ENCODE measurements around the gene SREBF1. TPM values are rescaled to one million over a fixed set of nuclear protein-coding genes. Genes with fewer than 3 reads are reported as not detected.

Gene SREBF1
- polyA plus RNA-seq, 1 of the 3 experiments (the other 2 are of a cell fraction): 20.4 TPM

DNA sequence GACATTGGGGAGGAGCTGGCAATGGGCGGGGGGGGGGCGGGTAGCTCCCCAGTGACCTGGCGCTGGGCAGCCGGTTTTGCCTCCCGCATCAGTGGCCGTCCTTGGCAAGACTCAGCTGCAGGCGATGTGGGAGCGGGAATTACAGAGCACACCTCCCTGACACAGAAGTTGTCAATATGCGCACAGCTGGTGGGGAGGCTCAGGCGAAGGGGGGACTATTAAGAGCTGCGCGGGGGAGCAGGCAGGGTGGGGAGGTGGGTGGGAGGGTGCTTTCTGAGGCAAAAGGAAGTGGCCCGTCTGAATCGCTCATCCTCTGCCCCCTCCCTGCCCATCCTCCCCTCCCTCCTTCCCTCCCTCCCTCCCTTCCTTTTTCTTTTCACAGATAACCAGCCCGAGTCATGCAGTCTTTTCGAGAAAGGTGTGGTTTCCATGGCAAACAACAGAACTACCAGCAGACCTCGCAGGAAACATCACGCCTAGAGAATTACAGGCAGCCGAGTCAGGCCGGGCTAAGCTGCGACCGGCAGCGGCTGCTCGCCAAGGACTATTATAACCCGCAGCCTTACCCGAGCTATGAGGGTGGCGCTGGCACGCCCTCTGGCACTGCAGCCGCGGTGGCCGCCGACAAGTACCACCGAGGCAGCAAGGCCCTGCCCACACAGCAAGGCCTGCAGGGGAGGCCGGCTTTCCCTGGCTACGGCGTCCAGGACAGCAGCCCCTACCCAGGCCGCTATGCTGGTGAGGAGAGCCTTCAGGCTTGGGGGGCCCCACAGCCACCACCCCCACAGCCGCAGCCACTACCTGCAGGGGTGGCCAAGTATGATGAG lies 44.0 kb downstream of the SREBF1 start:
- no peak overlapping the region for H2AFZ ChIP-seq (ENCODE audit: low read depth)
- H3K4me3 ChIP-seq (ENCODE audit: low read depth in 2 of 2, low read length in 1 of 2): no peak overlapping the region
- WGBS (ENCODE audit: low lambda C conversion rate): 60% methylated on average over 28 of the region's 38 CpGs
- peaks cover 9% of the 10 kb centered on the region for H3K79me2 ChIP-seq (ENCODE audit: insufficient read depth)
- no peaks in the 10 kb centered on the region for H3K27me3 ChIP-seq (ENCODE audit: insufficient read depth)
- TF ChIP-seq, protein P1, sequence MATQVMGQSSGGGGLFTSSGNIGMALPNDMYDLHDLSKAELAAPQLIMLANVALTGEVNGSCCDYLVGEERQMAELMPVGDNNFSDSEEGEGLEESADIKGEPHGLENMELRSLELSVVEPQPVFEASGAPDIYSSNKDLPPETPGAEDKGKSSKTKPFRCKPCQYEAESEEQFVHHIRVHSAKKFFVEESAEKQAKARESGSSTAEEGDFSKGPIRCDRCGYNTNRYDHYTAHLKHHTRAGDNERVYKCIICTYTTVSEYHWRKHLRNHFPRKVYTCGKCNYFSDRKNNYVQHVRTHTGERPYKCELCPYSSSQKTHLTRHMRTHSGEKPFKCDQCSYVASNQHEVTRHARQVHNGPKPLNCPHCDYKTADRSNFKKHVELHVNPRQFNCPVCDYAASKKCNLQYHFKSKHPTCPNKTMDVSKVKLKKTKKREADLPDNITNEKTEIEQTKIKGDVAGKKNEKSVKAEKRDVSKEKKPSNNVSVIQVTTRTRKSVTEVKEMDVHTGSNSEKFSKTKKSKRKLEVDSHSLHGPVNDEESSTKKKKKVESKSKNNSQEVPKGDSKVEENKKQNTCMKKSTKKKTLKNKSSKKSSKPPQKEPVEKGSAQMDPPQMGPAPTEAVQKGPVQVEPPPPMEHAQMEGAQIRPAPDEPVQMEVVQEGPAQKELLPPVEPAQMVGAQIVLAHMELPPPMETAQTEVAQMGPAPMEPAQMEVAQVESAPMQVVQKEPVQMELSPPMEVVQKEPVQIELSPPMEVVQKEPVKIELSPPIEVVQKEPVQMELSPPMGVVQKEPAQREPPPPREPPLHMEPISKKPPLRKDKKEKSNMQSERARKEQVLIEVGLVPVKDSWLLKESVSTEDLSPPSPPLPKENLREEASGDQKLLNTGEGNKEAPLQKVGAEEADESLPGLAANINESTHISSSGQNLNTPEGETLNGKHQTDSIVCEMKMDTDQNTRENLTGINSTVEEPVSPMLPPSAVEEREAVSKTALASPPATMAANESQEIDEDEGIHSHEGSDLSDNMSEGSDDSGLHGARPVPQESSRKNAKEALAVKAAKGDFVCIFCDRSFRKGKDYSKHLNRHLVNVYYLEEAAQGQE (IDR thresholded peaks at IDR 0.05; ENCODE audit: low read depth, low read length): no peak
- TF ChIP-seq RAD21 (IDR thresholded peaks at IDR 0.05; ENCODE audit: low read length): peak; percentile 3; the same call in 1 of the 2 replicates
- TF ChIP-seq POLR2AphosphoS5 (IDR thresholded peaks at IDR 0.05; ENCODE audit: low read depth, low read length): no peak
- ChIA-PET POLR2A (interaction anchor here (0.5 to 1.2 kb wide), 7 partner anchors 9 to 110 kb away, joined by 3 to 5 read pairs (median 3); partner anchors contain the start of gene SREBF1), CTCF (interaction anchor here (0.8 to 4.2 kb wide), 9 partner anchors 8 to 127 kb away, joined by 3 to 25 read pairs (median 4); partner anchors contain the start of gene SREBF1)
- H3K9me2 ChIP-seq: no peaks in the 10 kb centered on the region
- peaks cover 33 to 78% of the 10 kb centered on the region in 2 experiments; a peak in 3 of 4 replicates for H3K4me1 ChIP-seq (ENCODE audit: control insufficient read depth in 1 of 2, insufficient read depth in 2 of 2, low read depth in 1 of 2, low read length in 1 of 2)
- peaks cover 0 to 42% of the 10 kb centered on the region in 2 experiments for H3K36me3 ChIP-seq (replicated peaks in 1 of 2; ENCODE audit: control insufficient read depth in 1 of 2, insufficient read depth in 2 of 2, low read length in 1 of 2)
- no peak overlapping the region for H3K9ac ChIP-seq
- no peaks in the 10 kb centered on the region for H3F3A ChIP-seq (replicated peaks; ENCODE audit: insufficient read depth)
- H3K27ac ChIP-seq (ENCODE audit: low read depth in 2 of 2, low read length in 1 of 2): peak overlapping the region in 1 of 2 experiments; percentile 96; a peak in 2 of 4 replicates
- DNase-seq: peak; percentile 84
- H3K9me3 ChIP-seq: no peaks in the 10 kb centered on the region
- H3K4me2 ChIP-seq: no peak overlapping the region
- peaks cover 66% of the 10 kb centered on the region for H4K20me1 ChIP-seq (ENCODE audit: insufficient read depth)

DNA sequence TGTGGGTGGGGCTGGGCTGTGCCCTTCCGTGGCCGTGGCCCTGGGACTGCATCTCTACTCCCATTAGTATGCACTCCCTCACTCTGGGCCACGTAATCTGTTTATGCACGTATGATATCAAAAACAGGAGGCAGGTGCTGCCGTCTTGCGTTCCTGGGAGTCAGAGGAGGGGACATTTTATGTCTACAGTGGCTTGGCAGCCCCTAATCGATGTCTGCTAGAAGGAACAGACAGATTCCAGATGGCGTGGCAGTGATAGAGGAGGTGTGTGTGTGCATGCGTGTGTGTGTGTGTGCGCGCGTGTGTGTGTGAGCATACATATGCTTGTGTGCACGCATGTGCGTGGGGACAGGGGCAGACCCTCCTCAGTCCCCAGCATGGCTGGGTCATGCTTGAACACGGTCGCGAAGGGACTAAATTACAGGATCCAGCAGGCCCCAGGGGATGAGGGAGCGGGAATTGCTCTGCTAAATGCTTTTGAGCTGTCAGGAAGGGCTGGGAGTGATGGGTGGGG lies 44.7 kb downstream of the SREBF1 start:
- no peak overlapping the region for H3K4me2 ChIP-seq
- ChIA-PET POLR2A (interaction anchor here (0.6 to 2.3 kb wide), 7 partner anchors 9 to 110 kb away, joined by 3 to 9 read pairs (median 4); partner anchors contain the start of gene SREBF1), CTCF (interaction anchor here (0.8 to 4.2 kb wide), 7 partner anchors 16 to 110 kb away, joined by 3 to 25 read pairs (median 4); partner anchors contain the start of gene SREBF1)
- H3K27ac ChIP-seq (ENCODE audit: low read depth in 2 of 2, low read length in 1 of 2): peak overlapping the region in 1 of 2 experiments; percentile 96; a peak in 3 of 4 replicates
- H3K9me2 ChIP-seq: no peaks in the 10 kb centered on the region
- H3K9ac ChIP-seq: no peak overlapping the region
- H3K4me1 ChIP-seq (ENCODE audit: control insufficient read depth in 1 of 2, insufficient read depth in 2 of 2, low read depth in 1 of 2, low read length in 1 of 2): peaks cover 38 to 85% of the 10 kb centered on the region in 2 experiments; a peak in 3 of 4 replicates
- H3K79me2 ChIP-seq (ENCODE audit: insufficient read depth): peaks cover 15% of the 10 kb centered on the region
- no peaks in the 10 kb centered on the region for H3K9me3 ChIP-seq
- peaks cover 67% of the 10 kb centered on the region for H4K20me1 ChIP-seq (ENCODE audit: insufficient read depth)
- H3F3A ChIP-seq (replicated peaks; ENCODE audit: insufficient read depth): no peaks in the 10 kb centered on the region
- H3K36me3 ChIP-seq (replicated peaks in 1 of 2; ENCODE audit: control insufficient read depth in 1 of 2, insufficient read depth in 2 of 2, low read length in 1 of 2): peaks cover 0 to 35% of the 10 kb centered on the region in 2 experiments
- 78% methylated on average over 18 of the region's 18 CpGs for WGBS (ENCODE audit: low lambda C conversion rate)
- no peak overlapping the region for H3K4me3 ChIP-seq (ENCODE audit: low read depth in 2 of 2, low read length in 1 of 2)
- TF ChIP-seq GATA2 (CRISPR knock-in tag; IDR thresholded peaks at IDR 0.05): peak; percentile 77
- TF ChIP-seq RCOR1 (IDR thresholded peaks at IDR 0.05; ENCODE audit: low read length): 0 out of 2 replicates have a peak, but pooled peaks have one; percentile 34
- TF ChIP-seq TCF12 (IDR thresholded peaks at IDR 0.05): no peak
- TF ChIP-seq, protein P2, sequence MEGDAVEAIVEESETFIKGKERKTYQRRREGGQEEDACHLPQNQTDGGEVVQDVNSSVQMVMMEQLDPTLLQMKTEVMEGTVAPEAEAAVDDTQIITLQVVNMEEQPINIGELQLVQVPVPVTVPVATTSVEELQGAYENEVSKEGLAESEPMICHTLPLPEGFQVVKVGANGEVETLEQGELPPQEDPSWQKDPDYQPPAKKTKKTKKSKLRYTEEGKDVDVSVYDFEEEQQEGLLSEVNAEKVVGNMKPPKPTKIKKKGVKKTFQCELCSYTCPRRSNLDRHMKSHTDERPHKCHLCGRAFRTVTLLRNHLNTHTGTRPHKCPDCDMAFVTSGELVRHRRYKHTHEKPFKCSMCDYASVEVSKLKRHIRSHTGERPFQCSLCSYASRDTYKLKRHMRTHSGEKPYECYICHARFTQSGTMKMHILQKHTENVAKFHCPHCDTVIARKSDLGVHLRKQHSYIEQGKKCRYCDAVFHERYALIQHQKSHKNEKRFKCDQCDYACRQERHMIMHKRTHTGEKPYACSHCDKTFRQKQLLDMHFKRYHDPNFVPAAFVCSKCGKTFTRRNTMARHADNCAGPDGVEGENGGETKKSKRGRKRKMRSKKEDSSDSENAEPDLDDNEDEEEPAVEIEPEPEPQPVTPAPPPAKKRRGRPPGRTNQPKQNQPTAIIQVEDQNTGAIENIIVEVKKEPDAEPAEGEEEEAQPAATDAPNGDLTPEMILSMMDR (IDR thresholded peaks at IDR 0.05): no peak
- TF ChIP-seq, protein P3, sequence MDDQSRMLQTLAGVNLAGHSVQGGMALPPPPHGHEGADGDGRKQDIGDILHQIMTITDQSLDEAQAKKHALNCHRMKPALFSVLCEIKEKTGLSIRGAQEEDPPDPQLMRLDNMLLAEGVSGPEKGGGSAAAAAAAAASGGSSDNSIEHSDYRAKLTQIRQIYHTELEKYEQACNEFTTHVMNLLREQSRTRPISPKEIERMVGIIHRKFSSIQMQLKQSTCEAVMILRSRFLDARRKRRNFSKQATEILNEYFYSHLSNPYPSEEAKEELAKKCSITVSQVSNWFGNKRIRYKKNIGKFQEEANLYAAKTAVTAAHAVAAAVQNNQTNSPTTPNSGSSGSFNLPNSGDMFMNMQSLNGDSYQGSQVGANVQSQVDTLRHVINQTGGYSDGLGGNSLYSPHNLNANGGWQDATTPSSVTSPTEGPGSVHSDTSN (IDR thresholded peaks at IDR 0.05): no peak
- TF ChIP-seq RXRA (IDR thresholded peaks at IDR 0.05; ENCODE audit: borderline replicate concordance, low read depth): no peak
- no peak for TF ChIP-seq YY1 (IDR thresholded peaks at IDR 0.05; ENCODE audit: low read depth)
- no peak for TF ChIP-seq POLR2AphosphoS5 (IDR thresholded peaks at IDR 0.05; ENCODE audit: low read depth, low read length)
- TF ChIP-seq FOXJ3 (CRISPR knock-in tag; IDR thresholded peaks at IDR 0.05): peak; percentile 84
- peak; percentile 78; the same call in 1 of the 2 replicates for TF ChIP-seq MXI1 (IDR thresholded peaks at IDR 0.05; ENCODE audit: low read depth, low read length)
- TF ChIP-seq RAD21 (IDR thresholded peaks at IDR 0.05; ENCODE audit: low read length): 0 out of 2 replicates have a peak, but pooled peaks have one; percentile 10
- DNase-seq: peak; percentile 61
- no peak overlapping the region for H2AFZ ChIP-seq (ENCODE audit: low read depth)
- no peaks in the 10 kb centered on the region for H3K27me3 ChIP-seq (ENCODE audit: insufficient read depth)
